Thyroid gland (tissue), 4 donors: ENCODE results near the gene POT1.

ENCODE experiments used
- CTCF ChIP-seq, 6 experiments: fragments of 200-600 bp in 3 of 6; fragments of 450-650 bp in 3 of 6; sonication (generic) in 3 of 6; IDR thresholded peaks; one replicate each; pipeline ENCODE4 v1.5.1; 2016 to 2019; ENCODE audit warnings: antibody characterized with exemption in 6 of 6, mild to moderate bottlenecking in 2 of 6, inconsistent platforms in 1 of 6, moderate library complexity in 1 of 6
- POLR2A ChIP-seq, 2 donors: fragments of 450-650 bp; IDR thresholded peaks; one replicate each; pipeline ENCODE4 v1.6.1; 2017; ENCODE audit warnings: antibody characterized with exemption in 2 of 2, mild to moderate bottlenecking in 2 of 2, moderate library complexity in 1 of 2

- no peak for TF ChIP-seq CTCF (IDR thresholded peaks at IDR 0.05)
- TF ChIP-seq POLR2A (IDR thresholded peaks at IDR 0.05): no peak
Observed at GRCh38 chr7:124783271-124783670, 146.4 kb downstream of the POT1 start.
